ENCODE data around the gene DNAL1.

DNA sequence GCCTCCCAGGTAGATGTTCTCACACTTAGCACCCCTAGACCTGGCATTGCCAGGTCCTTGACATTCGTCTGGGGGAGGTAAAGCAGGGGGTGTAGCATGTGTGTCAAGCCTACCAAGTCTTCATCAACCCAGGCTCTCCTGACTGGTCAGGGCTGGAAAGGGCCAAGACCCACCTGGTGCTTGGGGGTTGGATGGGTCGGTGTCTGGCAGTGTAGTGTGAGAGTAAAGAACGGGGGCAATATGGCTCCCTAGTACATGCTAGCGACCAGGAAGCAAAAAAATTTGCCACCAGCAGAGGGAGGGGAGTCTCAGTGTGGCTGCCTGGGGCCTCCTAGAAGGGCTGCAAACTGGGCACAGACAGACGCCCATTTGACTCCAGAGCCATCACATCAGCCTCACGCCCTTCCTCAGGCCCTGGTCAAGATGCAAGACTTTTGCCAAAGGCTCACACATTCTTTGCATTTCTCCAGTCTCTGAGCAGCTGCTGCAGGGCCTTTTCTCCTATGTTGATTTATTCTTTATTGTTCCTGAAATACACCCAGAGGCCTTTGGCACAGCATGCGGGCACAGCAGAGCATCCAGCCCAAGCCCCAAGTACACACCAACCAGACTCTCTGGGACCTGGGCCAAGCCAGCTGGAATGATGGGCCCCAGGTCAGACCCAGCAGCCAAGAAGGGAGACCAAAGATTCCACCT, 107.7 kb downstream of the DNAL1 start:
- TF ChIP-seq, protein P1, sequence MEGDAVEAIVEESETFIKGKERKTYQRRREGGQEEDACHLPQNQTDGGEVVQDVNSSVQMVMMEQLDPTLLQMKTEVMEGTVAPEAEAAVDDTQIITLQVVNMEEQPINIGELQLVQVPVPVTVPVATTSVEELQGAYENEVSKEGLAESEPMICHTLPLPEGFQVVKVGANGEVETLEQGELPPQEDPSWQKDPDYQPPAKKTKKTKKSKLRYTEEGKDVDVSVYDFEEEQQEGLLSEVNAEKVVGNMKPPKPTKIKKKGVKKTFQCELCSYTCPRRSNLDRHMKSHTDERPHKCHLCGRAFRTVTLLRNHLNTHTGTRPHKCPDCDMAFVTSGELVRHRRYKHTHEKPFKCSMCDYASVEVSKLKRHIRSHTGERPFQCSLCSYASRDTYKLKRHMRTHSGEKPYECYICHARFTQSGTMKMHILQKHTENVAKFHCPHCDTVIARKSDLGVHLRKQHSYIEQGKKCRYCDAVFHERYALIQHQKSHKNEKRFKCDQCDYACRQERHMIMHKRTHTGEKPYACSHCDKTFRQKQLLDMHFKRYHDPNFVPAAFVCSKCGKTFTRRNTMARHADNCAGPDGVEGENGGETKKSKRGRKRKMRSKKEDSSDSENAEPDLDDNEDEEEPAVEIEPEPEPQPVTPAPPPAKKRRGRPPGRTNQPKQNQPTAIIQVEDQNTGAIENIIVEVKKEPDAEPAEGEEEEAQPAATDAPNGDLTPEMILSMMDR (IDR thresholded peaks at IDR 0.05; ENCODE audit: borderline replicate concordance, extremely low read depth, low read length, poor library complexity, severe bottlenecking): peak; percentile 17
- no peak for TF ChIP-seq EZH2 (IDR thresholded peaks at IDR 0.05; ENCODE audit: borderline replicate concordance, low read depth, low read length, severe bottlenecking)
